NCI-H1930 (cell line): Measurements from ENCODE around the gene ASTN2.

Source experiments
- DNase-seq, 2 experiments: peaks; one replicate each; lab custom pipeline; 2025; lab: John Stamatoyannopoulos, UW

ASTN2 gene

DNA sequence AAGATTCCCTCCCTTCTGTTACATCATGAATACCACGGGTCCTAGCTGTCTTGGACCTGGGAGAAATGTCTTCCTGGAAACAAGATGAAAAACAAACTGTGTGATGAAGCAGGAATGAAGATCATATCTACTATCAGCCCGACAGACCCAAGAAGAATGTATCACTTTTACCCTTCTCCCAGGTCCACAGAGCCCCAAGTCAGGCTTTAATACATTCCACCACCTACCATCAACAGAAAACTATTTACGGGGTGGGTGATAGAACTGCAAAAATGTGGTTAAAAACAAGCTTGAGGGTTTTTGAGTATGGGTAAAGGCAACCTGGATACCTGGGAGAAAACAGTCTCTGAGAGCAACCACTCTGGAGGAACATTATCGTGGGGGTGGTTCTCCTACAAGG is 400.8 kb downstream of the ASTN2 start:
- DNase-seq = no peak

DNA sequence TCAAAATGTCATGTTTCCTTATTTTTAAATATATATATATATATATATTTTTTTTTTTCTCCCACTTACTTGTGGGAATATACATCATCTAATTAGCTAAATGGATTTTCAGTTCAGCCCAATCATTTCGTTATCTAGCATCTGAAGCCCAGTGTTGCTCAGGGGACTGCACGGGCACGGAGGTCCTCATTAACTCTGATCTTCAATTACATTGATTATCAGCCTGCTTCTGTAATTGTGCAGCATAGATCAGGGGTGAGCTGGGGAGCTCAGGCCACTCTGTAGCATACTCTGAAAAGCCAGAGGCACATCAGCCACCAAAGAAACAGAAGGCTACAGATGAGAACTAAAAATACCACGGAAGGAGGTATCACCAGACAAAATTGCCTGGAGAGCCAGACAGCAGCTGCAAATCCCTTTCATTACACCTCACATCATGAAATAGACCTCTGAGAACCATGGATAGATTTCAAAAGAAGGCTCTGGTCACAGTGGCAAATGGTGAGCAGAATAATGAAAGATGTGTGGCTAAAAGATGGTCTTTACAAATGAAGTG is 401.3 kb downstream of the ASTN2 start:
- DNase-seq = no peak

DNA sequence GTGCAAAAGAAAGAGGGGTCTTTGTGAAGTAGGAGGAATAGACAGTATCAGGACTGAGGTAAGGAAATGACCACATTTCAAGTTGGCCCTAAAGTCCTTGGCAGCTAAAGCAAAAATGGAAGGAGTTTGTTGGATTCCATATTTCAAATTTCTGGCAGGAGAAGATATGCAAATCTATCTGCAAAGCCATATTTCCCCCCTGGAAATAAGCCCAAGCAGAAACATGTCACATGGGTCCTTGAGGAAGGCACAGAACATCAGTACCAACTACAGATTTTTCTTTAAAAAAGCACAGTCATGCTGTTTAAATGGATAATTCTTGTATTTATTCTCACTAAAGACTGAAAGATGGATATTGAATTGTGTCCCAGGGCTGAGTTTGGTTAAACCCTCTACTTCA is 404.8 kb downstream of the ASTN2 start:
- no peak for DNase-seq

DNA sequence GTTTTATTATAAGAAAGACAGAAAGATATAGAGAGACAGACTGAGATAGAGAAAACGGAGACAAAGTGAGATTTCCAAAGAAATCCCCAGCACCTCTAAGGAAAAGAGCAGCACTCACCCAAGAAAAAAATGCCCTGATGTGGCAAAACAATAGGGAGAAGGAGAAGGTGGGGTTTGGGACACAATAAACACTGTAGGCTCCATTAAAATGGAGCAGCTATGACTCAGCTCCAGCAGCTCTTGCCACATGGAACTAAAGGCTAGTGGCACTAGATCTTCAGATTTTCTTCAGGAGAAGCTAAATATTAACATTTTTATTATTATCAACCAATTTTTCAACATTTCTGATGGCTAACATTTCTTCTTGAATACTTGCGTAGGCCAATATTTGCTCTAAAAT is 406.0 kb downstream of the ASTN2 start:
- no peak for DNase-seq

DNA sequence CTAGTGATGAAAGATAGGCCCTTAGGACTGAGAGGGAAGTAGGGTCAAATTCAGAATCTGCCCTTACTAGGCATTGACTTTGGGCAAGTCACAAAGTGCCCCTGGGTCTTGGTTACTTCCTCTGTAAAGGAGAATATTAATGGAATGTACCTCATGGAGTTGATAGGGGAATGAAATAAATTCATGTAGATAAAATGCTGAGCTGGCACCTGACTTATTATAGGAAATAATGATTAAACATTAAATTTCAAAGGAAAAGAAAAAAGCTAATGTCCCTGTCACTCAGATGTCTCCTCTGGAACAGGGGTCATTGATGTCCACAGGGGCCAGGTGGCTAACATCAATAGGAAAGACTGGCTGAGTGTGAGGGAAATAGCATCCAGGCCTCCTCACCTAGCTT is 406.4 kb downstream of the ASTN2 start:
- DNase-seq = no peak

DNA sequence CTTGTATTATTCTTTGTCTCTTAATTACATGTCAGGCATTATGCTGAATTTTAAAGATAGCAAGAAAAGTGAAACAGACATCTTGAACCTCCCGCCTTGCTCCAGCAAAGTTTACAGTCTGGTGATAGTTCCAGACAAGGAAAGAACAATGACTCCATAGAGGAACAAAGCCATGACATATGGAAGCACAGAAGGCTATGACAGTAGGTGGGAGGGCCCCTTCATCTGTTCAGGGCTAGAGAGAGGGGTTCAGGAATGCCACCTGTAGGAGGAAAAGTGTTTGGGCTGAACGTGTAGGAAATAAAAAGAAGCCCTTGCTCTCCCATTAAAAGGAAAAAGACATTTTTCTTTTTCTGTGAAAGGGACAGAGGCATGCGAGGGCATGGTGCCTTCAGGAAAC is 412.2 kb downstream of the ASTN2 start:
- no peak for DNase-seq

DNA sequence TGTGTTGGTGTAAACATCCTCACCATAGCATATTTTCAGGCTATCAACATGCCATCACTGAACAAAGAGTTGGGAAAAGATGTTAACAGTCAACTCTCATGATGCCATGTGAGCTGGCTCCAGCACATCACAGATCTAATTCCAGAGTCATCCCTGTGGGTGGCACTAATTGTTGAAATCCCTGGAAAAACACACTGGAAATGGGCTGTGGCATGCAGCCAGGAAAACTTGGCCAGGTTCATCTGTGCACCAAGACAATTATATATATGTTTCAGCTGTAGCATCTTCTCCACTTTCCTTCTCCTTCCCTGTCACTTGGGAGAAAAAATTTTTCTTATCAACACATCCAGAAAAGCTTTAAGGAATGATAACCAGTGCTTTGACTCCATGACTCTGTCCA is 414.0 kb downstream of the ASTN2 start:
- DNase-seq = no peak

DNA sequence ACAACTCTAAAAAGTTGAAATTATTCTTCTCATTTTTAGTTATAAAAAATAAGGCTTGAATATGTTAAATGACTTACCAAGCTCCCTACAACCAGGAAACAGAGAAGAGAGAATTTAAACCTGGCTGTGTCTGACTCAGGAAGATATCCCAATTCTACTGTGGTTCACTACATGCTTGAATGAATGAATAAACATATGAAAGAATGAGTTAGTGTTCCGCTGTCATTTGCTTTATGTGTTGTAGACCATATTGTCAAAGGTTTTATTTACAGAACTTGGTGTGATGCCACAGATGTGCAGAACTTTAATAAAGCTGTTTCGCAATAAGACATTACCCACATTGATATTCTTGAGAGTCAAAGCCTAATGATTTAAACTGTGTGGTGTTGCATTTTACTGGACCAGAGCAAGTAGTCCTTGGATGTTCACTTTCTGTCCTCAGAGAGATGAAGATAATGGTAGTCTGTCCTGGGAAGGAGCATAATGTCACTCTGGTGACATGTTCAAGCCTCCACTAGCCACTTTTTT is 414.6 kb downstream of the ASTN2 start:
- no peak for DNase-seq

DNA sequence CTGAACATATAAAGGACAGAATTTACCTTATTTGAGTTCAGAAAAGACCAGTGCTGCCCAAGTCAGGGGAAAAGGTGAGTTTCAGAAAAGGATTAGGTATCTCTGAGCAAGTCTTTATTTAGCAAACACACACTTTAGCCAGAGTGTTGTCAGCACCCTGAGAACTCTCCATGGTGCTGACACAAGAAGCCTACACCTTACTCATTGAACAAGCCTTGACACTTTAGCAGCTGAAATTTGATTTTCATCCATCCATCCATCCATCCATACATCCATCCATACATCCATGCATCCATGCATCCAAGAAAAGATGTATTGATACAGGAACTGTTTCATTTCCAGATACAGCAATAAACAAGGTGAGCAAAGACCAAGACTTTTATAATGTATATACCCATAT is 416.6 kb downstream of the ASTN2 start:
- no peak for DNase-seq

DNA sequence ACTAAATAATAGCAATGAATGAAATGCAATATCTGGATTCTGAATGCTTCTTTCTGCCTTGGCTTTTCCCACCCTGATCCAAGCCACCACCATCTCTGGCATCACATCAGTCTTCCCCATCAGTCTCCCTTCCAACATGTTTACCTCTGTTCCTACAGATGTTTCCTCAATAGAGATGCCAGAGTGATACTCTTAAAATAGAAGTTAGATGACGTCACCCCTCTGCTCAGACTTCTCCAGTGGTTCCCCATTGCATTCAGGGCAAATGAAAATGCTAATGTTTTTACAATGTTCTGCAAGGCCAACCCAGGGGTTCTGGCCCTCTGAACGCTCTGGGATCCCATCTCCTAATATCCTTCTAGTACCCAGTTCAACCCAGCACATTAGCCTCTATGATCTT is 422.0 kb downstream of the ASTN2 start:
- DNase-seq = no peak

DNA sequence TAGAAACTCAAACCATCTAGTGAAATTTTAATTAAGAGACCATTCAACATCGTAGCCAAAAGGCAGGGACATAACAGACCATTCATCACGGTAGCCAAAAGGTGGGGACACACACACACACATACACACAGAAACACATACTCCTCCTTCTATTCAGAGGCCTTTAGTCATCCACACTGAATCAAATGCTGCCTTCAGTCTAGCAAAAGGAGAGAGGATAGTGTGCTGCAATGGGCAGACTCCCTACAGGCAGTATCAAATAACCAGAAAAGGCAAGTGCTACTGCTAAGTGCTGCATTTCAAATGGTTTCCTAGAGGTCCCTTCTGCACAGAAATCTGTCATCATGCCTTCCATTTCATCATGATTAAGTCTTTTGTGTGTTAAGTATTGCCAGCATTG is 423.8 kb downstream of the ASTN2 start:
- DNase-seq = no peak

DNA sequence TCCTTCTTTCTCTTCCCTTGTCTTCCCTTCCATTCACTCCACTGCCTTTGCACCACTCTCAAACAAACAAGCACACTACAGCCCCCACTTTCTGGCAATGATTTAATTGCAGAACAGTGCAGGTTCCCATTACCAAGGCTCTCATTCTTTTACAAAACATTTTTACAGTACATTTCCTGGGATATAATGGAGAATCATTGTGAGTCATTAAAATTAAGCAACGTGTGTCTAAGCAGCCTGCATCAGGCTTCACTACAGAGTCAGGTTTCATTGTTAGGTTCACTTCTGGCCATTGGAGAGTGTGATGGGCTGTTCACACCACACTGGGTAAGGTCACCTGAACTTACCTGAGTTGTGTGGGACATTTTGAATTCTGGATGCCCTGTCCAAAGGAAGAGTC is 424.3 kb downstream of the ASTN2 start:
- no peak for DNase-seq

DNA sequence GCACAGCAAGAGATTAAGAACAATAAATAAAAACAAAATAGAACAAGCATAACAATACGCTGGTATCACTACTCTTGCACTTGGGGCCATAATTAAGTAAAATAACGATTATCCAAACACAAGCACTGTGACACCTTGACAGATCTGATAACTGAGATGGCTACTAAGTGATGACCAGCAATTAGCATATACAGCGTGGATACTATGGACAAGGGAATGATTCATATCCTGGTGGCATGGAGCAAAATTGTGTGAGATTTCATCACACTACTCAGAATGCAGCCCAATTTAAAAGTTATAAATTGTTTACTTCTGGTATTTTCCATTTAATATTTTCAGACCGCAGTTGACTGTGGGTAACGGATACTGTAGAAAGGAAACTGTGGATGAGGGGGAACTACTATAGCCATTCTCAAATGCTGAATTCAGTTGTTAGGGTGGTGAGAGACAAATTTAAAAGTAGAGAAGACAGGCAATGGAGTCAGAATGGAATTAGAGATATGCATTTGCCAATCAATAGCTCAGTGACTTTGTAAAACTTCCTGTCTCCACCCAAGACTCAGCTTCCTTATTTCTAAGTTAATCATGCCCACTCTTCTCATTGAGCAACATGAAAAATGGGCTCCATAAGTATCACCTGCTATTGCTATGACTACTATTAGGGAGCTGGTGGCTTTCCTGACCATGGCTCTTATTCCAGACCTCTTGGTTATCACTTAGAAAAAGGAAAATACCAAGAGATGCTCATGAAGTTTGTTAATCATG is 427.0 kb downstream of the ASTN2 start:
- no peak for DNase-seq

DNA sequence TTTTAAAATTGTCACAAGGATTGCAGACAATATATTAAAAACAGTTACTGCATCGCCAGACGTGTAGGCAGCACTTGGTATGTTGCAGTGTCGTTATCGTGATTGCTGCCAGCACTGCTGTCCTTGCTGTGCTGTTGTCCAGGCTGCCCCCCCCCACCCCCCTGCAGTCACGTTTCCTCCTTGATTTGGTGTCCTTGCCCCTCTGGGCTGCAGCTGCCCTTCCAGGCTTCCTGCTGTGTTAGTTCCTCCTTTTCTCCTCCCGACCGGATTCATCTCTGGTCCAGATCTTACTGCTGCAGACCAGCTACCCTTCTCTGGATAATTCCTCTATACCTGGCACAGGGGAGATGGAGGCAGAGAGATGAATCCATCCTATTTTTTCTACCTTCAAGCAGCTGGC is 428.8 kb downstream of the ASTN2 start:
- DNase-seq = no peak

DNA sequence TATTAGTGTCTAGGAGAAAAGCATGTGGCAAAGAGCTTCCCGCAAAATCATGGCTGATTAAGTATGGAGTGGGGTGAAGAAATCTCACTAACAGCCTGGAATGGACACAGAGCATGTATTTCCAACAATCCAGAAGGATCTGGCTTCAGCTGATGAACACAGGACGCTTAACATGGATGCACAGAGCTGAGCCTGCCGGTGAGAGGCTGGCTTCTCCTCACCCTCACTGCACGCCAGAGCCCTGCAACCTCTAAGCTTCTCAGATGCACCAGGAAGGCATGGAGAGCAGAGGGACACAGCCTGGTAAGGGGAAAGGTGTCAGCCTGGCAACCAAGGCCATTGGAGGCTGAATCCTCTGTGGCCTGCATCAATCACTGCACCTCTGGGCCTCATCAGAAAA is 429.3 kb downstream of the ASTN2 start:
- no peak for DNase-seq

DNA sequence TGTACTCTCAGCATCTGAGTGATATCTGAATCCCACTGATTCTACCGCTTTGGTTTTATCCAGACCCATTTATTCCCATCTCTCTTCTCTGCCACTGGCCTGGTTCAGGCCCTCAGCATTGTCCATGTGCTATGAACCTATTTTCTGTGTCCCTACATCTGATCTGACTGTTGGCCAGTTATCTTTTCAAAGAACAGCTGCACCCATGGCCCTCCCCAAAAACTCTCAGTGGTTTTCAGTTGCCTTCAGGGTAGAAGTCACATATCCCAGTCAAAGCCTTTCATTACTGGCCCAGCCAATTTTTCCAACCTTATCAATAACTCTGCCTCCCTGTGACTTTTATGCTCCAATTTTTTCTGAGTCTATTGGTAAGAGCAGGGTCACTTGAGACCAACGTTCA is 430.7 kb downstream of the ASTN2 start:
- no peak for DNase-seq

DNA sequence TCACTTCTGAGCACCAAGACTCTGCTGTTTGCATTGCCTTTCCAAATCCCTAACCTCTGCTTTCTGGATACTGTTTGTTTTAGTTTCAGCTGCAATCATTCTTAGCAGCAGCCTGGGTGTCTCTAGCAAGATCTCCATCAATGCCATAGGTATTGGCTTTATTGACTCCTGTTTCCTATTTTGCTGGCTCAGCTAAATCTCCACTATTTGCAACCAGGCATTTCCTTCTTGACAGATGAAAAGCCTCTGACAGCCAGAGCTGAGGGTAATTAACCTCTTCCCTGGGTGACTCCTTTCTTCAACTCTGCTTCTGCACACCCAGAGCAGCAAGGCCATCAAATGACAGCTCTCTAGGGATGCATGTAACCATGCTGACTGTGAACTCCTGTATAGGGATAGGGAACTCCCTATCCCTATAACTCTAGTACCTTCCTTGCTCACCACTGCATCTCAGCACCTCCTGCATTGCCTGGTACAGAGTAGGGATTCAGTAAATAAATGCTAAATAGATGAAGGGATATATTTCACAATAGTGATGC is 434.2 kb downstream of the ASTN2 start:
- no peak for DNase-seq

DNA sequence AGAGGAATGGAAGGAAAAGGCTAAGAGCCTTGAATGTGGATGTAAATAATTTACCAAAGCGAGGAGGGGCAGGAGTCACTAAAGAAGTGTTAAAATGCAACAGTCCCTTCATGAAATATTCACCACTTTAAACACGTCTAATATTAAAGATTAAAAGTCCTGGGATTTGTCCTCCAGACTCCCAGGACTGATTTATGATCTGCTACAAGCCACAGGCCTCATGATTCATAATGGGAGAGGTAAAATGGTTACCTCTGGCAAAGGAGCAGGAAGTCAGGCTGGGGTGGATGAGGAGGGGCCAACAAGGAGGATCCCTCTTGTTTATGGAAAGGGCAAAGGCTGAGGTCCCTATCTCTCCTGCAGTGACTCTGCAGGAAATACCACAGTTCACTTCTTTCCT is 435.4 kb downstream of the ASTN2 start:
- DNase-seq = no peak

DNA sequence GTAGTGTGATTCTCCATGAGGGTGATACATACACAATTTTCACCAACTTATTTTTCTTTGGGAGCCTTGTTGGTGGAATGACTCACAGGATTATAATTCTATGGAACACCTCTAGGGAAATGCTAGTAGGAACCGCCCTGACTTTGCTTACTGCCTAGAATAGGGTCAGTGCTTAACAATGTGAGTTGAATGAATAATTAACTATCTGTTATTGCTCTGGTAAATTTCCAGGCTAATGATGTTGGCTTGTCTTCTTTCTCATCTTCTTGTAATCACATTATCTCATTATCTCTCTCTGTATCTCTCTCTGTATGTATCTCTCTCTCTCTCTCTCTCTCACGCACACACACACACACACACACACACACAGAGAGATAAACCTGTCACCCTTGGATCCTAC is 436.7 kb downstream of the ASTN2 start:
- no peak for DNase-seq

DNA sequence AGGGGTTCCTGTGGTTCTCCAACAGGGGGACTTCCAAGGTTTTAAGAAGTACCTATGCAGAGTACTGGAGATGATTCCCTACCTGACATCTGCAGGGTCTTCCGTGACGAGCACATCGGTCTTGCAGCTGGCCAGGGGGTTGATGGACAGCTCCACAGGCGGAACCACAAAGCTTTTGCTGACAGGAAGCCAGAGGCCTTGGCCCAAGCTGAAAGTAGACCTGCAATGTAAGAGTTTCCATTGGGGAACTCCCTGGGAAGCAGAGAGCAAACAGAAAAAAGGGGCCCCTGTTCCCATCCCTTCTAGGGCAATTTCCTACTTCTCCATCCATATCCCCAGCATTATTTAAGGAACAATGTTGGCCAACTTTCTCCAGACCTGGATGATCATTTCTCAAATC is 439.7 kb downstream of the ASTN2 start:
- no peak for DNase-seq

DNA sequence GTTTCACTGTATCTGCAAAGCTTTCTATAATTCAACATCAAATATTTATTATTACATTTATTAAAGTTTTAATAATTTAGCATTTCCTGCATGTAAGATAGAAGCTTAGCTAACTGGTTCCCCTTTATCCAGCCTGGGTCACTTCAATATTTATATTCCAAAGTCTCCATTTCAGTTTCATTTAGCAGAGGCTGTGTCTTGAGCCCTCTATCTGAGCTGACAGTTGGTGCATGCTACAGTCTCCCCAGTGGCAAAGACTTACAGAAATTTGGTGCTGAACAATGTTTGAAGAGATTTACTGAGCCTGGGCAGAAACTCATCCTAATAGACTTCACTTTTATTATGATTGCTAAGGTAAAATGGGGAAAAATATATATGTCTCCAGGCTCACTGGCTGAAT is 448.7 kb downstream of the ASTN2 start:
- no peak for DNase-seq

DNA sequence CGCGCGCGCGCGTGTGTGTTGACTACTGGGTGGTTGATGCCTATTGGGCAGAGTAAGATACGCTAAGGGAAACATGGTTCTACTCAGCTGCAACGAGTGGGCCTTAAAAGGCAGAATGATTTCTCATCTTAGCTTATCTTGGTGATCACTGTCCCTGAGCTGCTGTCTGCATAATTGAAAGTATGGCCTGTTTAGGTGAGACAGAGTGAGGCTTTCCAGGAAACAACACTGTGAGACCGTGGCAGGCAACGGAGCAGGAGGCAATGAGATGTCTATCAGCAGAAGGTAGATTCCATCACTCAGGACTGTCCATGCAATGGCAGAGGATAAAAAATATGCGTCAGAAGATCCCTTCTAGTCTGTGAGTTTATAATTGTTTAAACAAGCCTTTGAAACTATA is 450.6 kb downstream of the ASTN2 start:
- DNase-seq = no peak

DNA sequence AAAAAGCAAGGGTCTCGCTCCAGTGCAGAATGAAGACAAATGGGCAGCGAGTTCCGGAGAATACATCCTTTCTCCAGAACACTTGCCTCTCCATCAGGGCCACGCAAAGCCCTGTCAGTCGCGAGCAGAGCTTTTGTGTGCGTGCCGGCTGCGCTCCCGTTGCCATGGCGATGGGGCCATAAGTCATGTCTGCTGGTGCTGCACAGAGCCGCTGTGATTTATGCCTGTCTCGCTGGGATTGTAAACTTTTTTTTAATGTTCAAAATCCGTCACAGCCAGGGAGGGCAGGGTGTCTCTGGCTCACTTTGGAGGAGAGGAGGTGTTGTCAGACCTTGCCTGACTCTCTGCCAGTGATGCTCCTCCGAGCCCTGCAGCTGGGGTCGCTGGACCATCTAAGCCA is 455.0 kb downstream of the ASTN2 start:
- DNase-seq = peak in 1 of 2 experiments; percentile 4

DNA sequence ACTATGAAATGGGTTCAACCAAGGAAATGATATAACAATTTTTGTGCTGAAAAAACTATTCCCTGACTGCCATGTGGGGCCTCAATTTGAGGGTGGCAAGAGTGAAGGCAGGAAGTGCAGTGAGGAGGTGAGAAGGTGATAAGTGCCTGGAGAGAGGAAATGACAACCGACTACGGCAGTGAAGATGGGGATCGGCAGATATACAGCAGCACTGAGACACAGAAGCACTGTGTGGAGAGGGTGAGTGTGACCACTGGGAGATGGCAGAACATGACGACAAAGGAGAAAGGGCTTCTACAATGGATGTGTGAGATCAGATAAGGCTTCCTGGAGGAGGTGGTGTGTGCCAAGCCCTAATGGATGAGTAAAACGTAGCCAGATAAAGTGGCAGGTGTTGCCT is 456.0 kb downstream of the ASTN2 start:
- no peak for DNase-seq
